ENCODE measurements around the gene SPDYE2.
"Not testable (repeated sequence)": the region's sequence is repeated elsewhere in the genome, so short reads cannot be mapped to it uniquely, and the experiment has no call there.

The SPDYE2 gene

GRCh38 chr7:102592477-102593019, 41.5 kb downstream of the SPDYE2 start:
- in situ Hi-C loops (cut with MboI; ENCODE audit: low pct_unique_long_range_greater_than_20kb, low sequenced_read_pairs): not testable (repeated sequence)

GRCh38 chr7:102593637-102594334, 42.8 kb downstream of the SPDYE2 start:
- DNase-seq; in situ Hi-C loops (cut with MboI; ENCODE audit: low pct_unique_long_range_greater_than_20kb, low sequenced_read_pairs): not testable (repeated sequence)

More at GRCh38 chr7:102592477-102593019, 41.5 kb downstream of the SPDYE2 start:
- not testable (repeated sequence) for DNase-seq

- DNase-seq; in situ Hi-C loops (cut with MboI; ENCODE audit: low pct_unique_long_range_greater_than_20kb, low sequenced_read_pairs): not testable (repeated sequence)
Observed at GRCh38 chr7:102596036-102596435, 45.0 kb downstream of the SPDYE2 start.

GRCh38 chr7:102599699-102600098, 48.7 kb downstream of the SPDYE2 start:
- DNase-seq; in situ Hi-C loops (cut with MboI; ENCODE audit: low pct_unique_long_range_greater_than_20kb, low sequenced_read_pairs): not testable (repeated sequence)

- DNase-seq; in situ Hi-C loops (cut with MboI; ENCODE audit: low pct_unique_long_range_greater_than_20kb, low sequenced_read_pairs): not testable (repeated sequence)
Observed at GRCh38 chr7:102602317-102602716, 51.3 kb downstream of the SPDYE2 start.

GRCh38 chr7:102604431-102605145, 53.6 kb downstream of the SPDYE2 start:
- in situ Hi-C loops (cut with MboI; ENCODE audit: low pct_unique_long_range_greater_than_20kb, low sequenced_read_pairs); DNase-seq: not testable (repeated sequence)

GRCh38 chr7:102606848-102607247, 55.8 kb downstream of the SPDYE2 start:
- DNase-seq; in situ Hi-C loops (cut with MboI; ENCODE audit: low pct_unique_long_range_greater_than_20kb, low sequenced_read_pairs): not testable (repeated sequence)

GRCh38 chr7:102609734-102610133, 58.7 kb downstream of the SPDYE2 start:
- in situ Hi-C loops (cut with MboI; ENCODE audit: low pct_unique_long_range_greater_than_20kb, low sequenced_read_pairs); DNase-seq: not testable (repeated sequence)

- DNase-seq; in situ Hi-C loops (cut with MboI; ENCODE audit: low pct_unique_long_range_greater_than_20kb, low sequenced_read_pairs): not testable (repeated sequence)
Observed at GRCh38 chr7:102610441-102610840, 59.4 kb downstream of the SPDYE2 start.

GRCh38 chr7:102611013-102611674, 60.1 kb downstream of the SPDYE2 start:
- in situ Hi-C loops (cut with MboI; ENCODE audit: low pct_unique_long_range_greater_than_20kb, low sequenced_read_pairs); DNase-seq: not testable (repeated sequence)

GRCh38 chr7:102611675-102612325, 60.8 kb downstream of the SPDYE2 start:
- DNase-seq; in situ Hi-C loops (cut with MboI; ENCODE audit: low pct_unique_long_range_greater_than_20kb, low sequenced_read_pairs): not testable (repeated sequence)

Data from KBM-7 (cell line).